ENCODE measurements around the gene ABHD16A.

GRCh38 chr6:31718265-31718664 lies 15.1 kb upstream of the ABHD16A start:
- TF ChIP-seq POLR2AphosphoS5 (IDR thresholded peaks at IDR 0.05; ENCODE audit: low read depth, low read length) = no peak
- TF ChIP-seq POLR2A (IDR thresholded peaks at IDR 0.05; ENCODE audit: low read depth, low read length) = no peak
- no peak for TF ChIP-seq TAF1 (IDR thresholded peaks at IDR 0.05; ENCODE audit: borderline replicate concordance, low read depth, low read length)

Data from GM12892 (cell line).